MM.1S (cell line): Measurements from ENCODE around the gene PLXNA2.

Experiments used
- DNase-seq: peaks from one replicate; pipeline ENCODE4 v3.0.0-alpha.2; 2015
- H2AFZ ChIP-seq: fragments of 300-600 bp; sonication (generic); 2 replicates; pipeline ENCODE4 v1.6.0; 2016; ENCODE audit warnings: antibody characterized with exemption, low read length
- H3F3A ChIP-seq: fragments of 300-600 bp; sonication (generic); 2 replicates; pipeline ENCODE4 v1.6.1; 2016; ENCODE audit warnings: mild to moderate bottlenecking, antibody characterized with exemption, low read length, moderate library complexity, mixed read lengths; ENCODE audit not compliant: insufficient read depth
- H3K27ac ChIP-seq: fragments of 300-600 bp; sonication (generic); 2 replicates; pipeline ENCODE4 v1.5.1; 2016; ENCODE audit warnings: mild to moderate bottlenecking, low read length
- H3K27me3 ChIP-seq: fragments of 300-600 bp; sonication (generic); replicated peaks from 2 replicates; pipeline ENCODE4 v1.6.0; 2016; ENCODE audit warnings: low read length; ENCODE audit not compliant: insufficient read depth
- H3K36me3 ChIP-seq: fragments of 300-600 bp; sonication (generic); replicated peaks from 2 replicates; pipeline ENCODE4 v1.6.1; 2016; ENCODE audit warnings: mild to moderate bottlenecking, low read length, mixed read lengths; ENCODE audit not compliant: insufficient read depth
- H3K4me1 ChIP-seq: fragments of 300-600 bp; sonication (generic); 2 replicates; pipeline ENCODE4 v1.6.1; 2016; ENCODE audit warnings: low read length, mixed read lengths
- H3K4me2 ChIP-seq: fragments of 300-600 bp; sonication (generic); 2 replicates; pipeline ENCODE4 v1.6.0; 2016; ENCODE audit warnings: low read depth, low read length
- H3K4me3 ChIP-seq: fragments of 300-600 bp; sonication (generic); 2 replicates; pipeline ENCODE4 v1.5.1; 2016; ENCODE audit warnings: low read length, mixed read lengths
- H3K79me2 ChIP-seq: fragments of 300-600 bp; sonication (generic); 2 replicates; pipeline ENCODE4 v1.6.1; 2016; ENCODE audit warnings: mixed run types, low read length, mixed read lengths
- H3K9ac ChIP-seq: fragments of 300-600 bp; sonication (generic); 2 replicates; pipeline ENCODE4 v1.6.1; 2016; ENCODE audit warnings: low read length, mixed read lengths
- H3K9me2 ChIP-seq: fragments of 300-600 bp; sonication (generic); replicated peaks from 2 replicates; pipeline ENCODE4 v1.6.1; 2016; ENCODE audit warnings: mild to moderate bottlenecking, low read length, mixed read lengths; ENCODE audit not compliant: insufficient read depth
- H3K9me3 ChIP-seq: fragments of 300-600 bp; sonication (generic); replicated peaks from 2 replicates; pipeline ENCODE4 v1.6.1; 2016; ENCODE audit warnings: mild to moderate bottlenecking, low read length, mixed read lengths; ENCODE audit not compliant: insufficient read depth
- H4K20me1 ChIP-seq: fragments of 300-600 bp; sonication (generic); 2 replicates; pipeline ENCODE4 v1.6.1; 2016; ENCODE audit warnings: mild to moderate bottlenecking, low read length, moderate library complexity, mixed read lengths; ENCODE audit not compliant: insufficient read depth
- CTCF ChIP-seq: fragments of 300-600 bp; sonication (generic); IDR thresholded peaks from 2 replicates; pipeline ENCODE4 v1.5.1; 2016; ENCODE audit warnings: antibody characterized with exemption, low read length, mixed read lengths
- EZH2 ChIP-seq: fragments of 300-600 bp; sonication (generic); optimal IDR thresholded peaks from 2 replicates; pipeline ENCODE3; 2017; ENCODE audit warnings: low read depth, mild to moderate bottlenecking, antibody characterized with exemption, low read length, mixed read lengths
- EZH2phosphoT487 ChIP-seq: fragments of 300-600 bp; sonication (generic); IDR thresholded peaks from 2 replicates; pipeline ENCODE4 v1.6.1; 2018; ENCODE audit warnings: antibody characterized with exemption, low read length

The PLXNA2 gene

GRCh38 chr1:208052926-208053407 lies 191.2 kb downstream of the PLXNA2 start:
- no peaks in the 10 kb centered on the region for H4K20me1 ChIP-seq
- no peak overlapping the region for H3K4me2 ChIP-seq
- no peak overlapping the region for H3K9ac ChIP-seq
- H3K9me2 ChIP-seq, result no peaks in the 10 kb centered on the region
- H3F3A ChIP-seq, result no peaks in the 10 kb centered on the region
- H3K36me3 ChIP-seq, result no peaks in the 10 kb centered on the region
- H3K27me3 ChIP-seq, result no peaks in the 10 kb centered on the region
- no peaks in the 10 kb centered on the region for H3K4me1 ChIP-seq
- H3K79me2 ChIP-seq, result no peaks in the 10 kb centered on the region
- no peak overlapping the region for H2AFZ ChIP-seq
- H3K4me3 ChIP-seq, result no peak overlapping the region
- no peaks in the 10 kb centered on the region for H3K9me3 ChIP-seq
- TF ChIP-seq EZH2phosphoT487 (no peak), EZH2 (no peak), CTCF (no peak)
- no peak for DNase-seq
- H3K27ac ChIP-seq, result no peak overlapping the region

GRCh38 chr1:208052135-208052534 lies 192.0 kb downstream of the PLXNA2 start:
- no peaks in the 10 kb centered on the region for H3K4me1 ChIP-seq
- no peaks in the 10 kb centered on the region for H3K36me3 ChIP-seq
- no peaks in the 10 kb centered on the region for H4K20me1 ChIP-seq
- H3K4me2 ChIP-seq, result no peak overlapping the region
- TF ChIP-seq EZH2phosphoT487 (no peak), CTCF (no peak), EZH2 (no peak)
- no peak overlapping the region for H3K4me3 ChIP-seq
- no peak overlapping the region for H3K27ac ChIP-seq
- H3K9me2 ChIP-seq, result no peaks in the 10 kb centered on the region
- H3F3A ChIP-seq, result no peaks in the 10 kb centered on the region
- no peaks in the 10 kb centered on the region for H3K27me3 ChIP-seq
- no peak overlapping the region for H3K9ac ChIP-seq
- no peaks in the 10 kb centered on the region for H3K79me2 ChIP-seq
- H2AFZ ChIP-seq, result no peak overlapping the region
- no peaks in the 10 kb centered on the region for H3K9me3 ChIP-seq
- no peak for DNase-seq

GRCh38 chr1:208051651-208052050 lies 192.5 kb downstream of the PLXNA2 start:
- H3K9ac ChIP-seq, result no peak overlapping the region
- H4K20me1 ChIP-seq, result no peaks in the 10 kb centered on the region
- no peak overlapping the region for H3K4me3 ChIP-seq
- no peaks in the 10 kb centered on the region for H3K4me1 ChIP-seq
- no peaks in the 10 kb centered on the region for H3K27me3 ChIP-seq
- H3K36me3 ChIP-seq, result no peaks in the 10 kb centered on the region
- H3K4me2 ChIP-seq, result no peak overlapping the region
- no peaks in the 10 kb centered on the region for H3K9me3 ChIP-seq
- H2AFZ ChIP-seq, result no peak overlapping the region
- DNase-seq, result no peak
- TF ChIP-seq EZH2, result no peak
- no peak for TF ChIP-seq EZH2phosphoT487
- H3K79me2 ChIP-seq, result no peaks in the 10 kb centered on the region
- no peaks in the 10 kb centered on the region for H3K9me2 ChIP-seq
- no peak overlapping the region for H3K27ac ChIP-seq
- no peaks in the 10 kb centered on the region for H3F3A ChIP-seq

DNA sequence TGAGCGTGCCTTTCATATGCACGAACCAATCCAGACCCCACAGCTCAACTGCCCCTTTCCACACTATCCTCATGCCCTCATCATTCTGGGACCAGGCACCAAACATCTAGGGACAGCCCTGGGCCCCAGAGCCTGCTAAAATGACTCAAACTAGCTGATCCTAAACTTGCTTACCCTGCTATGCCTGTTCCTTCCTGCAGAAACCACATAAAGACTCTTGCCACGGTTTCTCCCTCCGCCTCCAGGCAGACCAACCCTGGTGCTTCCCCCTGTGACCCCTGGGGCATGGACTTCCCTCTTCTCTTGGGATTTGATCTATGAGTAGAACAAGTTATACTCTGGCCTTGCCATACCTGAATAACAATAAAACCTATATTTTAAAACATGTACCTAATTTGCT lies 195.3 kb downstream of the PLXNA2 start:
- H3K79me2 ChIP-seq, result no peaks in the 10 kb centered on the region
- DNase-seq, result no peak
- TF ChIP-seq EZH2phosphoT487 (no peak), EZH2 (no peak), CTCF (no peak)
- no peaks in the 10 kb centered on the region for H3K4me1 ChIP-seq
- no peaks in the 10 kb centered on the region for H3K9me2 ChIP-seq
- no peaks in the 10 kb centered on the region for H3K36me3 ChIP-seq
- H4K20me1 ChIP-seq, result no peaks in the 10 kb centered on the region
- no peak overlapping the region for H3K4me2 ChIP-seq
- H3K9me3 ChIP-seq, result no peaks in the 10 kb centered on the region
- no peaks in the 10 kb centered on the region for H3K27me3 ChIP-seq
- H3F3A ChIP-seq, result no peaks in the 10 kb centered on the region
- no peak overlapping the region for H3K9ac ChIP-seq
- H2AFZ ChIP-seq, result no peak overlapping the region
- H3K27ac ChIP-seq, result no peak overlapping the region
- no peak overlapping the region for H3K4me3 ChIP-seq
